EH (cell line): ENCODE data around the gene ZNF189.
A peak's percentile ranks its signal among the peaks of the same experiment; 100 is the strongest.

ENCODE experiments used
- DNase-seq: peaks from one replicate; pipeline ENCODE4 v3.0.0-alpha.2; 2015; ENCODE audit warnings: low read depth

ZNF189 gene

GRCh38 chr9:101419863-101420262 lies 21.2 kb downstream of the ZNF189 start:
- DNase-seq = no peak

- peak; percentile 7 for DNase-seq
These were observed 23.0 kb downstream of the ZNF189 start for GRCh38 chr9:101421653-101422065.

DNA sequence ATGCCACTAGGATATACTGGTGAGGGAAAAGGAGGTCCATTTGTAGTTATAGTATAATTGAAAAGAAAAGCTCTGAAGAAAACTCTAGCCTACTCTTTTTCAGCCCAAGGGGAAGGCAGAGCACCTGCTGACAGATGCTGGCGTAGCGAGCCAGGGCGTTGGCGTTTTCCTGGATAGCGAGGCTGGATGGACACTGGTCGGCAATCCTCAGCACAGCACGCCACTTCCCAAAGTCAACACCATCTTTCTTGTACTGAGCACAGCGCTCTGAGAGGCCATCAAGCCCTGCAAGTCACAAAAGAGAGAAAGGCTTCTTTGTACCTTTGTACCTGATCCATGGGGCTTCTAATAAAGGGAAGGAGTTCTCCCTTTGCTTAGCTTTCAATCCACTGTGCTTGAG lies 28.7 kb downstream of the ZNF189 start:
- DNase-seq = no peak

DNA sequence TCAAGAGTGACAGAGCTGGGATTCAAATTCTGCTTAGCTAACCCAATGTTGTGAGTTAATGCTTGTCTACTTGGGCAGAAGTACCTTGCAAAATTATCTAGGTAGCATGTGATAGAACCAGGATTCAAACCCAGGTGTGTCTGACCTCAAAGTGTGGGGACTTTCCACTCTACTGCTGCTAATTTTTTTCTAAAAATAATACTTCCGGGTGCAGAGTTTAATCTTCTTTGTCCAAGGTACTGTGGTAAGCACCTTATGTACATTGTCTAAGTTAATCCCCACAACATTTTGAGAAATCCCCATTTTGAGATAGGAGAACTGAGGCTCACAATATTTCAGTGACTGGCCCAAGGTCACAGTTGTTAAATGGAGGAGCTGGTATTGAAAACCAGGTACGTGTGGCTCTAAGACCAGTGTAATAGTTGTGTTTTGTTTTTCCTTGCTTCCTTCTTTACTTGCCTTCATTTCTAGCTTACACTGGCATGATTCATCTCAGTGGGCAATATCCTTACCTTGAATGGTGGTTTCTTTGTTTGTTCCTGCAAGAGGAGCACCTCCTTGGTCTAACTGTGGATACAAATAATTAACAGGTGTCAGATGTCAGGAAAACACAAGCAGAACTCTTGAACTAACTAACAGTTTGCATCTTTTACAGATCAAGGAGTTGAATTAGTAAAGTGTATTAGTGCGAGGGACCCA lies 29.5 kb downstream of the ZNF189 start:
- DNase-seq = no peak

GRCh38 chr9:101428909-101429308 lies 30.3 kb downstream of the ZNF189 start:
- no peak for DNase-seq

DNA sequence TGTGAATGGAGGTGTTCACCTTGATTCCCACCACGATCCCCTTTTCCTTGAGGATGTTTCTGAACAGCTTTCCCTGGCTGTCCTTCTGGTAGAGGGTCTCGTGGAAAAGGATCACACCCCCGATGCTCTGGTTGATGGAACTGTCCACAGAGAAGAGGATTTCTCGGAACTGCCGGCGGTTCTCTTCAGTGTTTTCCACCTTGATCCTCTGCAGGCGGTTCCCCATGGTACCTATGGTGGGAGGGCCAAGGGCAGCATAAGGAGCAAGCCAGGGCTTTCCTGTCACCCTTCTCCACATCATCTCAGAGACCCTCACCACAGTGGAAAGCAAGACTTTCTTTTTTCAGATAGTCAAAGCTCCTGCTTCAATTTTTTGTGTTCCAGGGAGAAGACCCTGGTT lies 31.1 kb downstream of the ZNF189 start:
- DNase-seq = no peak

DNA sequence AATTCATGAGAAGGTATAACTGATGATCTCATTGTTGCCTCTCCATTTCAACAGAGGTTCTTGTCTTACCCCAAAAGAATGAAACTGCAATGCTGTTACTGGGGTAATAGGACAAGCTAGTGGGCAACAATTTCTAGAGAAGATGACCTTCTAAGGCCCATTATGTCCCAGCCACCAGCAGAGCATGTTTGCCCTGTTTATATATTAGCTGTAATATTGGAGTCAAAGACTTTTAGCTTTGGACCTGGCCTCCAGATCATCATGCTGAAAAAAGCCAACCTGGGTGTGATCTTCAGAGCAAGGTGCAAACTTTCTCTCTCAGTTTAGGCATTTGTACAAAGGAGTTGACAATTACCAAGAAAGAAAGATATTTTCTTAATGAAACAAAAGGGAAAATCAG lies 33.5 kb downstream of the ZNF189 start:
- no peak for DNase-seq

- no peak for DNase-seq
These were observed 34.1 kb downstream of the ZNF189 start for GRCh38 chr9:101432740-101433139.

- no peak for DNase-seq
These were observed 34.6 kb downstream of the ZNF189 start for GRCh38 chr9:101433229-101433628.

DNA sequence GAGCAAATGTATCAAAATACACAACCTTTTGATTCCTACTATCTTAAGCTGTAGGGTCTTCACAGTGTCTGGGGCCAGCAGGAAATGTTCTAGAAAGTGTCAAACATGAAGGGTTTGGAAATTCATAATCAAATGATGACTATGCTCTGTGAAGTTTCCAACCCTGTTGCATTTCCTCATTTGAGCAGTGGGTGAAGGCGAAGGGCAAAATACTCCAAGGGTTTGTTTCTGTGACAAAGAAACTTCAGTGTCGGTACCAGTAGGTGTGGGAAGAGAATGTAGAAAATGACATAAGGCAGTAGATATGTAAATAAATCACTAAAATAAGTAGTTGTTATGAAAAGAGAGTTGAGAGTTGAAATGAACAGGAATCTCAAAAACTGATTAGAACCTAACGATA lies 36.3 kb downstream of the ZNF189 start:
- no peak for DNase-seq

DNA sequence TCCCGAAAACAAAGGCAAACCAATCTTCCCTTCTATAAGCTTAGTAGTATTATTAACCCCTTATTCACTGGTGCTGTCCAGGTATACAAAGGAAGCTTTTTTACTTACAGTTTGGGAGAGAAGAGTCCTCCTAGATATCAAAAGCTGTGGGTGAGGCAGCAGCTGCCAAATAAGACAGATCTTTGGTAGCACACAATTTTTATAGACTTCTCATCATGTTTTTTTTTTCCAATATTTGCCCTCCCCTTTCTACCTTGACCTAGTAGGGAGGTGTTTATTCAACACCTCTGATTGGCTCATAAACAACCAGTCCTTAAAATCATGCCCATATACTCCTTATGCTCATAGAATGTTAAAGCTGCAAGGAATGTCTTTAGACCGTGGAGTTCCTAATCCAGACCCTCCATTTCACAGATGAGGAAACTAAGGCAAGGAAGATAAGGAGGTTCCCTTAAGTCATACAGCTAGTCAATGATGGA lies 37.0 kb downstream of the ZNF189 start, which contains the start of gene ALDOB:
TSS of gene ALDOB (minus strand) at position 174 of the 479 bp plus-strand sequence. CDS start 4,887 bp downstream, outside the sequence.
- no peak for DNase-seq

DNA sequence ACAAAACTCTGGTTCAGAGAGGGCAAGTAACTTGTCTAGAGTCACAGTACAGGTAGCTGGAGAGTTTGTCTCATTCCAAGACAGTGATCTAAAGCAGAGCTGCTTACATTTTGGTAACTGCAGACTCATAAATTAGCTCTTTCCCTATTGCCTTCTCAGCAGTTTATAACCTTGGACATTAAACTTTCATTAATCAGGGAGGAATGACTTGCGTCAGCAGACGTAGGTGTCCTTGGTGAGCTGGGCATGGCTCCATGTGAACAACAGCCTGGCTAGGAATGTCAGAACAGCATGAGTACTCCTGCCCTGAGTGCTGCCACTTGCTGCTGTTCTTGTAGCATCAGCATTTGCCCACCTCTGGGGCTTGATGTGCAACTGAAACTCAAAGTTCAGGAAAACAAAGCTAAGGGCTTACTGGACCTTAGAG lies 39.2 kb downstream of the ZNF189 start:
- DNase-seq = no peak

DNA sequence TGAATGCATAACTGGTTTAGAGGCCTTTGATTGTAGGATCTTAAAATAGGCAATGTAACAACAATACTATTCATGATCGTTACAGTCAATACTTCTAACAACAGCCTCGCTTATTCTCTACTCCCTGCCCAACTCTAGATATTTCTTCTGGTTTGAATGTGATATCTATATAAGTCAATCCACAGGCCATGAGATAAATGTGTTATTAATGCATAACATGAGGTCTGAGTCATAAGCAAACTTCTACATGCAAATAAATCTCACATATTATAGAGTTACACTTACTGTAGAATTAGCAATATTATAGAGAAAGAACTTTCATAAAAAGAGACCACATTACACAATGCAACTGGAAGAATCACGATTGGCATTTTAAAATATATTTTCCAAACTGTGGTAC lies 39.9 kb downstream of the ZNF189 start:
- DNase-seq = no peak

- DNase-seq = no peak
These were observed 42.1 kb downstream of the ZNF189 start for GRCh38 chr9:101440714-101441230.

GRCh38 chr9:101442318-101442717 lies 43.7 kb downstream of the ZNF189 start:
- DNase-seq = no peak

GRCh38 chr9:101442736-101443135 lies 44.1 kb downstream of the ZNF189 start:
- DNase-seq = no peak

GRCh38 chr9:101443364-101443771 lies 44.7 kb downstream of the ZNF189 start:
- no peak for DNase-seq

DNA sequence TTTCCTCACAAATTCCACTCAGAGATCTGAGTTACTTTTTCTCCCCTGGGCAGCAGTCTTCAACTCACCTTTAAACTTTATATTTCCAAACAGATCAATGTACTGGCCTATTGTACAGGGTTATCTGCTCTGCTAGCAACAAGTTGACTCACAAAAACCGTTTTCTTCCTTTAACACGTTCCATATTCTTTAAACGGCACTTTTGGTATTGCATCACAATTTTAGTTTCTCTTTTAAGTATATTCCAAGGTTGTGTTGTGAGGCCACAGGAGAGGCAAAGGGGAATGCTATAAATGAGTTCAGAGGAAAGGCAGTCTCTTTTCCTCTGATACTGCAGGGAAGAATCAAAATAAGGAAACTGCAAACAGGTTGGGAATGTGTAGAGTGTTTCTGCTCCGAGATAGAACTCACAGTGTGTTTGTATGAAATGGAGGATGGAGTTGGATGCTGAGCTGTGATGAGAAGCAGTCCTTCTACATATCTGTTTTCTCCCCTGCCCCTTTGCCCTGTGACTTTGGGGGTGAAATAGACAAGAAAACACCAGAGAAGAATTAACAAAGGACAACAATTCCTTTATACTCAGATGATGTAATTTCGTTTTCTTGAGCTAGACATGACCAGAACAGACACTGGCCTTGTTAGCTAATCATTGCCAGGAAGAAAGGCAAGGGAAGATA lies 46.8 kb downstream of the ZNF189 start:
- DNase-seq = peak; percentile 21

DNA sequence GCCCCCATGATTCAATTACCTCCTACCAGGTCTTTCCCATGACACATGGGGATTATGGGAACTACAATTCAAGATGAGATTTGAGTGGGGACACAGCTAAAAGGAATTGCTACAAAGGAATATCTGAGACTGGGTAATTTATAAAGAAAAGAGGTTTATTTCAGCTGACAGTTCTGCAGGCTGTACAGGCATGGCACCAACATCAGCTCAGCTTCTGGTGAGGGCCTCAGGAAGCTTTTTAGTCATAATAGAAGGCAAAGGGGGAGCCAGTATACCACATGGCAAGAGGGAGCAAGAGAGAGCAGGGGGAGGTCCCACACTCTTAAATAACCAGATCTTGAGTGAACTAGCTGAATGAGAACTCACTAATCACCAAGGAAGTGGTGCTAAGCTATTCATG lies 48.1 kb downstream of the ZNF189 start:
- DNase-seq = no peak

DNA sequence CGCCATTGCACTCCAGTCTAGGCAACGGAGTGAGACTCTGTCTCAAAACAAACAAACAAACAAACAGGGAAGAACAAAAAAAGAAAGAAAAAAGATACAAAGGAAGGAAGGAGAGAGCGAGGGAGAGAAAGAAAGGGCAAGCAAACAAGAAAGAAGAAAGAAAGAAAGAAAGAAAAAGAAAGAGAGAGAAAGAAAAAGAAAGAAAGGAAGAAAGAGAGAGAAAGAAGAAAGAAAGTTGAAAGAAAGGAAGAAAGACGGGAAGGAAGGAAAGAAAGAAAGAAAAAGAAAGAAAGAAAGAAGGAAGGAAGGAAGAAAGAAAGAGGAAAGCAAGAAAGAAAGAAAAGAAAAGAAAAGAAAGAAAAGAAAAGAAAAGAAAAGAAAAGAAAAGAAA lies 50.0 kb downstream of the ZNF189 start:
- no peak for DNase-seq

- DNase-seq = peak; percentile 75
These were observed 50.5 kb downstream of the ZNF189 start for GRCh38 chr9:101449071-101449721.

DNA sequence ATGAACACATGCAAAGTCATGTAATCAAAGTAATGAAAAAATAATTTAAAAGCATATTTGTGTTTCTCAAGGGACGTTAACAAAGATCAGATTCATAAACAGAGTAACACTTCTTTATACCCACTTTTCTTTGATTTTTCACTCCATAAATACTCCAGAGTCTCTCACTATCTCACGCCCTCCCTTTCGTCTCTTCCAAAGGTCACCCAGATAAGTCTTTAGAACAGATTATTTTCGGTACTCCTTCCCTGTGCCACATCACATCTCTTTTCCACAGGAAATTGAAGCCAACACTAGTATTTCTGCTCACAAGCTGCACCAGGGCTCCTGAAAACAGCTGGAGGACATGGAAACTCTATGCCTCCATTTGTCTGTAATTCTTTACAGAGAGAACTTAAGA lies 52.3 kb downstream of the ZNF189 start:
- DNase-seq = no peak

- DNase-seq = no peak
These were observed 52.8 kb downstream of the ZNF189 start for GRCh38 chr9:101451498-101451897.
